Hematopoietic multipotent progenitor cell treated with erythropoietin and hydrocortisone succinate and interleukin-3 and kit ligand, for 17 days (in vitro differentiated cells): ENCODE data around the gene SRRM1.
"Not testable (repeated sequence)": the region's sequence is repeated elsewhere in the genome, so short reads cannot be mapped to it uniquely, and the experiment has no call there.

Source experiments
- DNase-seq: peaks from one replicate; pipeline ENCODE4 v3.0.0-alpha.2; 2015; ENCODE audit warnings: low spot score

Gene SRRM1

DNA sequence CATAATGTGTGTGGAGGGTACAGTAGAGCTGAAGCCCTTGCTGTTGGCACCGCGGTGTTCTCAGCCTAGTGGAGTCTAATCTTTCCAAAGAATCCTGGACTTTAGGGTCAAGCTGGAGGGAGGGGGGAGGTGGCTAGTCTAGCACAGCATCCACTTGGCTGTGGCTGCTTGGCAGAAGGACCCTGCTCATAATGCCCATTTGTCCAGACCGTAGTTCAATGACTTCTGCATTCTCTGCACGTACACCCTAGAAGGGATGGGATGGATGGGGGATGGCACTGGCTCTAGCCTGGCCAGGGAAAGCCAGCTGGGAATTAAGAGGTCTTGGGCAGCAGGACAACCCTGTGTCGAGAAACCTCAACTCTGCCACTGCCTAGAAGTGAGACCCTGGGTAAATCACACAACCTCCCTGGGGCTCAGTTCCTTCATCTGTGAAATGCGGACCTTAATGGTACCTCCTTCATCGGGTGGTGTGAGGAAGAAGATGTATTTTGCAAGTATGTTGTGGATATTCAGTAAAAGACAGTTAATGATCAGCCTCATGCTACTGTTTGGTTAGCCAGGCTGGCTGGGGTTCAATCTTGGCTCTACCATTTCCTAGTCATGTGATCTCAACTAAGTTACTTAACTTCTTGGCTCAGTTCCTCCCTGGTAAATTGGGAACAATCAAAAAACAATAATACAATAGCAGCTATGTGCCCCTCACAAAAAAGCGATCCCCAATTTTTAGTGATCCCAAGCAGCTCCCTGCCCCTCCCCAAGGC is 75.0 kb downstream of the SRRM1 start:
- DNase-seq: no peak

DNA sequence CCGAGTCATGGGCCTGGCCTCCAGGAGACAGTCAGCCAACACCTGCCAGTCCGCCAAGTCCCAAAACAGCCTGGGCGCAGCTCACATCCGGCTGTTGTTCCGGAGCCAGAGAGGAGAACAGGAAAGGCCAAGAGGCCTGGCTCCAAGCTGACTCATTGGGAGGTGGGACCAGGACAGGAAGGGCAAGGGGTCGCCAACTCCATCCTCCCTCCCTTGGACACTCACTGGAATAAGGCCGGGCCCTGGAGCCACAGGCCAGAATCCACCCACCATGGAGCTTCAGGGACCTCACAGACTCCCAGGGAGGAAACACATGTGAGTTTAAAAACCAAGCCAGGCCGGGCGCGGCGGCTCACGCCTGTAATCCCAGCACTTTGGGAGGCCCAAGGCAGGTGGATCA is 77.0 kb downstream of the SRRM1 start:
- no peak for DNase-seq

DNA sequence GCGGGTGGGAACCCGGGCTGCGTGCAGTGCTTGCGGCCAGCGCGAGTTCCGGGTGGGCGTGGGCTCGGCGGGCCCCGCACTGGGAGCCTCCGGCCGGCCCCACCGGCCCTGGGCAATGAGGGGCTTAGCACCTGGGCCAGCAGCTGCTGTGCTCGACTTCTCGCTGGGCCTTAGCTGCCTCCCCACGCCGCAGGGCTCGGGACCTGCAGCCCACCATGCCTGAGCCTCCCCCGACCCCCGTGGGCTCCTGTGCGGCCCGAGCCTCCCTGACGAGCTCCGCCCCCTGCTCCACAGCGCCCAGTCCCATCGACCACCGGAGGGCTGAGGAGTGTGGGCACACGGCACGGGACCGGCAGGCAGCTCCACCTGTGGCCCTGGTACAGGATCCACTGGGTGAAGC is 78.4 kb downstream of the SRRM1 start:
- no peak for DNase-seq

DNA sequence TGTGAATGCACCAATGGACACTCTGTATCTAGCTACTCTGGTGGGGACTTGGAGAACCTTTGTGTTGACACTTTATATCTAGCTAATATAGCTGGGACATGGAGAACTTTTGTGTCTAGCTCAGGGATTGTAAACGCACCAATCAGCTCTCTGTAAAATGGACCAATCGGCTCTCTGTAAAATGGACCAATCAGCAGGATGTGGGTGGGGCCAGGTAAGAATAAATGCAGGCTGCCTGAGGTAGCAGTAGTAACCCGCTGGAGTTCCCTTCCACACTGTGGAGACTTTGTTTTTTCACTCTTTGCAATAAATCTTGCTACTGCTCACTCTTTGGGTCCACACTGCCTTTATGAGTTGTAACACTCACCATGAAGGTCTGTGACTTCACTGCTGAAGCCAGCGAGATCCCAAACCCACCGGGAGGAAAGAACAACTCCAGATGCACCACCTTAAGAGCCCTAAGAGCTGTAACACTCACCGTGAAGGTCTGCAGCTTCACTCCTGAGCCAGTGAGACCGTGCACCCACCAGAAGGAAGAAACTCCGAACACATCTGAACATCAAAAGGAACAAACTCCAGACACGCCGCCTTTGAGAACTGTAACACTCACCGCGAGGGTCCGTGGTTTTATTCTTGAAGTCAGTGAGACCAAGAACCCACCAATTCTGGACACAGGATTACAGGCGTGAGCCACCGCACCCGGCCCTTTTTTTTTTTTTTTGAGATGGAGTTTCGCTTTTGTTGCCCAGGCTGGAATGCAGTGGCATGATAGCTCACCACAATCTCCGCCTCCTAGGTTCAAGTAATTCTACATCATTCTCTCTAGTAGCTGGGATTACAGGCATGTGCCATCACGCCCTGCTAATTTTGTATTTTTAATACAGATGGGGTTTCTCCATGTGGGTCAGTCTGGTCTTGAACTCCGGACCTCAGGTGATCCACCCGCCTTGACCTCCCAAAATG is 79.3 kb downstream of the SRRM1 start:
- not testable (repeated sequence) for DNase-seq
